GM20000 (cell line): ENCODE data around the gene DNAJC7.
A peak's percentile ranks its signal among the peaks of the same experiment; 100 is the strongest.

Experiments used
- DNase-seq: peaks from one replicate; pipeline ENCODE4 v3.0.0; 2012; ENCODE audit warnings: low spot score
- CTCF ChIP-seq: IDR thresholded peaks from 2 replicates; pipeline ENCODE4 v1.5.1; 2012; ENCODE audit warnings: mild to moderate bottlenecking, control low read depth; ENCODE audit errors: extremely low read depth, missing control alignments

The DNAJC7 gene

GRCh38 chr17:42051013-42051400 lies 33.8 kb upstream of the DNAJC7 start:
- no peak for TF ChIP-seq CTCF
- no peak for DNase-seq

- DNase-seq, result peak; percentile 92
- TF ChIP-seq CTCF, result peak; percentile 54
These were observed 33.3 kb upstream of the DNAJC7 start, which contains the start of gene C17orf113 for GRCh38 chr17:42050393-42051012. C17orf113 (minus strand) TSS chr17:42050601; CDS start chr17:42043376, 7,225 bp downstream.

- no peak for DNase-seq
- no peak for TF ChIP-seq CTCF
These were observed 32.7 kb upstream of the DNAJC7 start for GRCh38 chr17:42049834-42050392.

GRCh38 chr17:42047343-42047742 lies 30.1 kb upstream of the DNAJC7 start:
- TF ChIP-seq CTCF, result no peak
- no peak for DNase-seq

- no peak for DNase-seq
- no peak for TF ChIP-seq CTCF
These were observed 28.5 kb upstream of the DNAJC7 start for GRCh38 chr17:42045719-42046118.

- TF ChIP-seq CTCF, result no peak
- DNase-seq, result no peak
These were observed 25.5 kb upstream of the DNAJC7 start for GRCh38 chr17:42042598-42043319.

GRCh38 chr17:42041619-42042018 lies 24.4 kb upstream of the DNAJC7 start:
- no peak for DNase-seq
- no peak for TF ChIP-seq CTCF
